Liver (tissue), 9 donors: ENCODE results near the gene NRDC. TPM values are rescaled to one million over a fixed set of nuclear protein-coding genes. Genes with fewer than 3 reads are reported as not detected.

ENCODE experiments used
- DNase-seq: peaks from one replicate; pipeline ENCODE4 v3.0.0-alpha.2; 2017; ENCODE audit warnings: low spot score
- H3K27ac ChIP-seq, 2 donors: one replicate each; pipeline ENCODE4 v1.7.0; 2013; ENCODE audit warnings: inconsistent platforms in 2 of 2, low read length in 2 of 2, control low read depth in 1 of 2, low read depth in 1 of 2, mild to moderate bottlenecking in 1 of 2
- H3K27me3 ChIP-seq, 4 donors: one replicate each; pipeline versions ENCODE4 v1.6.1 to v1.7.0; 2013; ENCODE audit warnings: low read length in 3 of 4, inconsistent platforms in 1 of 4, mild to moderate bottlenecking in 1 of 4, moderate library complexity in 1 of 4; ENCODE audit not compliant: control insufficient read depth in 4 of 4, insufficient read depth in 4 of 4
- H3K36me3 ChIP-seq, 4 donors: one replicate each; pipeline versions ENCODE4 v1.6.1 to v1.7.0; 2013; ENCODE audit warnings: low read length in 3 of 4, mild to moderate bottlenecking in 3 of 4, low read depth in 1 of 4, moderate library complexity in 1 of 4; ENCODE audit not compliant: control insufficient read depth in 4 of 4, insufficient read depth in 3 of 4
- H3K4me1 ChIP-seq, 4 donors: one replicate each; pipeline versions ENCODE4 v1.6.1 to v1.7.0; 2013; ENCODE audit warnings: low read length in 3 of 4, mild to moderate bottlenecking in 3 of 4, moderate library complexity in 1 of 4; ENCODE audit not compliant: control insufficient read depth in 4 of 4, insufficient read depth in 4 of 4
- H3K4me3 ChIP-seq, 3 donors: one replicate each; pipeline versions ENCODE4 v1.6.1 to v1.7.0; 2013; ENCODE audit warnings: low read length in 3 of 3, control low read depth in 1 of 3, low read depth in 1 of 3, mild to moderate bottlenecking in 1 of 3
- H3K9ac ChIP-seq, 2 donors: one replicate each; pipeline ENCODE4 v1.7.0; 2013; ENCODE audit warnings: low read length in 2 of 2, mild to moderate bottlenecking in 2 of 2, moderate library complexity in 2 of 2, control low read depth in 1 of 2, low read depth in 1 of 2
- H3K9me3 ChIP-seq, 4 donors: one replicate each; pipeline versions ENCODE4 v1.6.1 to v1.7.0; 2013; ENCODE audit warnings: low read length in 3 of 4; ENCODE audit not compliant: control insufficient read depth in 4 of 4
- EGR1 ChIP-seq, 2 donors: IDR thresholded peaks; 2 replicates each; pipeline ENCODE4 v1.6.1; 2016 to 2018; ENCODE audit warnings: antibody characterized with exemption in 2 of 2, low read depth in 2 of 2
- FOXA1 ChIP-seq: IDR thresholded peaks from 2 replicates; pipeline ENCODE4 v1.6.1; 2016; ENCODE audit warnings: antibody characterized with exemption
- FOXA2 ChIP-seq: IDR thresholded peaks from 2 replicates; pipeline ENCODE4 v1.6.1; 2016; ENCODE audit warnings: antibody characterized with exemption
- GABPA ChIP-seq, 2 donors: IDR thresholded peaks in 1 of 2; conservative IDR thresholded peaks in 1 of 2; 2 replicates each; pipeline ENCODE4 v1.6.1; 2016; ENCODE audit warnings: antibody characterized with exemption in 2 of 2, mild to moderate bottlenecking in 1 of 2, moderate library complexity in 1 of 2
- HNF4A ChIP-seq, 2 donors: conservative IDR thresholded peaks; 2 replicates each; pipeline ENCODE4 v1.6.1; 2016; ENCODE audit warnings: antibody characterized with exemption in 2 of 2, mild to moderate bottlenecking in 2 of 2
- HNF4G ChIP-seq: IDR thresholded peaks from 2 replicates; pipeline ENCODE4 v1.6.1; 2016; ENCODE audit warnings: antibody characterized with exemption
- JUND ChIP-seq, 2 donors: IDR thresholded peaks; 2 replicates each; pipeline ENCODE4 v1.6.1; 2016; ENCODE audit warnings: antibody characterized with exemption in 2 of 2
- RAD21 ChIP-seq, 2 donors: IDR thresholded peaks; 2 replicates each; pipeline ENCODE4 v1.6.1; 2016; ENCODE audit warnings: antibody characterized with exemption in 2 of 2, mild to moderate bottlenecking in 2 of 2
- SP1 ChIP-seq: IDR thresholded peaks from 2 replicates; pipeline ENCODE4 v1.6.1; 2018; ENCODE audit warnings: antibody characterized with exemption, mild to moderate bottlenecking
- TAF1 ChIP-seq: conservative IDR thresholded peaks from 2 replicates; pipeline ENCODE4 v1.6.1; 2016; ENCODE audit warnings: antibody characterized with exemption, mild to moderate bottlenecking
- YY1 ChIP-seq: IDR thresholded peaks from 2 replicates; pipeline ENCODE4 v1.6.1; 2016; ENCODE audit warnings: antibody characterized with exemption, mild to moderate bottlenecking
- WGBS: extraction: QIAGEN DNeasy Blood & Tissue Kit; methylation state at CpG from one replicate; pipeline ENCODE4 v1.1.7; 2013; 5-methylcytosine and 5-hydroxymethylcytosine counted together
- polyA plus RNA-seq, 2 donors: library from polyadenylated mRNA; stranded (reverse) in 1 of 2; unstranded in 1 of 2; fragments of 200-250 nt in 1 of 2; fragments of >200 nt in 1 of 2; fragmentation: Nextera tagmentation in 1 of 2; extraction: Ambion mirVana in 1 of 2; gene quantifications; one replicate each; pipeline versions ENCODE4 v1.2.1 to v1.2.3, GENCODE V29; 2013 to 2015
- total RNA-seq, 2 donors: library from RNA; depleted of rRNA; stranded (reverse); fragments of >200 nt; gene quantifications; one replicate each; pipeline ENCODE4 v1.2.3, GENCODE V29; 2014
- TF ChIP-seq, protein P1 (sequence below): IDR thresholded peaks from 2 replicates; pipeline ENCODE4 v1.6.1; 2016; ENCODE audit warnings: antibody characterized with exemption, mild to moderate bottlenecking
- TF ChIP-seq, protein P2 (sequence below): IDR thresholded peaks from 2 replicates; pipeline ENCODE4 v1.6.1; 2016; ENCODE audit warnings: antibody characterized with exemption
- TF ChIP-seq, protein P3 (sequence below): IDR thresholded peaks from 2 replicates; pipeline ENCODE4 v1.6.1; 2016; ENCODE audit warnings: antibody characterized with exemption
- TF ChIP-seq, protein P4 (sequence below): IDR thresholded peaks from 2 replicates; pipeline ENCODE4 v1.6.1; 2016; ENCODE audit warnings: antibody characterized with exemption
- donor health status: healthy.
- donor health status: healthy.
- donor health status: healthy.
- donor health status: healthy.
- donor health status: healthy.

NRDC gene
- total and polyA plus RNA-seq, 4 donors: 42.8 to 88.7 (median 72.1) TPM

DNA sequence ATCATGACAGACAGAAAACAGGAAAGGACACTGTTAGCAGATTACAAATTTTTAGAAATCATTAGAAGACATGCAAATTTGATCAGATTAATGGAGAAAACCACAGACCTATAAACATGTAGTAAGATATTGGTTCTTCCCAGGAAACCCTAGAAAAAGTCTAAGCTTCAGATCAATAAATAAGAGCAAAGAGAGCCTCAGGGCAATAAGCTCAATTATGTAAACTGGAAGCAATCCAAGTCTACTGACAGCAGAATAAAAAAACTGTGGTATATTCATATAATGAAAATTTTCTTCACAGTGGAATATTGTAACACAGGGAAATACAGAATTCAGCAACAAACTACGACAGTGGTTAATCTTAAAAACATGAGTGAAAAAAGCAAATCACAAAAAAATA, 36.3 kb downstream of the NRDC start (continued):
- TF ChIP-seq JUND (IDR thresholded peaks at IDR 0.05) (no peak), RAD21 (IDR thresholded peaks at IDR 0.05) (no peak), HNF4G (no peak), SP1 (no peak)

DNA sequence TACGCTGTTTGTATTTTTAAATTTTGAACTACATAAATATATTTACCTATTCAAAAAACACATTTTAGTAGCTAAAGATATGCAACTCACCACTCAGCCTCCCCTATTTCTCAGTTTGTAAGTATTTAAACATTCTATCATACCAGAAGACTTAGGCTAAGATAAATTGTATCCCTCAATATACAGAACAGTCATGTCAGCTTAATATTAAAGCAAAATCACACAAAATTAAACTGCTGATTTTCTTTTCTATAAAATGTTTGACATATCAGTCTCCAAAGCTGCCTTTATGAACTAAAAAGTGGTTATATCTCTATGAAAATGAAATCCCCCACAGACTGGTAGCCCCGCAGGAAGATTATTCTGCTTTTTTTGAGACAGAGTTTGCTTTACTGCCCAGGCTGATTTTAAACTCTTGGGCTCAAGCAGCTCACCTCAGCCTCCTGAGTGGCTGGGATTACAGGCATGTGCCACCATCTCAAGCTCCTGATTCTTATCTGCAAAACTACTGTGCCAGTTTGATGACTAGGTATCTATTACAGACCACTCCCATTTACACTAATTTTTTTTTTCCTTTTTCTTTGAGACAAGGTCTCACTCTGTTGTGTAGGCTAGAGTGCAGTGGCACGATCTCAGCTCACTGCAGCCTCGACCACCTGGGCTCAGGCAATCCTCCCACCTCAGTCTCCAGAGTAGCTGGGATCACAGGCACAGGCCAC, 37.6 kb downstream of the NRDC start:
- Histone ChIP-seq H3K27me3 (no peaks in the 10 kb centered on the region), H3K9me3 (no peaks in the 10 kb centered on the region)

More for the DNA sequence above, 37.6 kb downstream of the NRDC start:
- WGBS: 98% methylated on average over 4 of the region's 4 CpGs
- DNase-seq: no peak
- Histone ChIP-seq H3K9ac (no peak overlapping the region), H3K4me3 (no peak overlapping the region), H3K27ac (no peak overlapping the region), H3K36me3 (peaks cover 0 to 12% (median 9%) of the 10 kb centered on the region in 4 donors), H3K4me1 (peaks cover 2 to 7% (median 6%) of the 10 kb centered on the region in 4 donors)
- TF ChIP-seq, protein P1, sequence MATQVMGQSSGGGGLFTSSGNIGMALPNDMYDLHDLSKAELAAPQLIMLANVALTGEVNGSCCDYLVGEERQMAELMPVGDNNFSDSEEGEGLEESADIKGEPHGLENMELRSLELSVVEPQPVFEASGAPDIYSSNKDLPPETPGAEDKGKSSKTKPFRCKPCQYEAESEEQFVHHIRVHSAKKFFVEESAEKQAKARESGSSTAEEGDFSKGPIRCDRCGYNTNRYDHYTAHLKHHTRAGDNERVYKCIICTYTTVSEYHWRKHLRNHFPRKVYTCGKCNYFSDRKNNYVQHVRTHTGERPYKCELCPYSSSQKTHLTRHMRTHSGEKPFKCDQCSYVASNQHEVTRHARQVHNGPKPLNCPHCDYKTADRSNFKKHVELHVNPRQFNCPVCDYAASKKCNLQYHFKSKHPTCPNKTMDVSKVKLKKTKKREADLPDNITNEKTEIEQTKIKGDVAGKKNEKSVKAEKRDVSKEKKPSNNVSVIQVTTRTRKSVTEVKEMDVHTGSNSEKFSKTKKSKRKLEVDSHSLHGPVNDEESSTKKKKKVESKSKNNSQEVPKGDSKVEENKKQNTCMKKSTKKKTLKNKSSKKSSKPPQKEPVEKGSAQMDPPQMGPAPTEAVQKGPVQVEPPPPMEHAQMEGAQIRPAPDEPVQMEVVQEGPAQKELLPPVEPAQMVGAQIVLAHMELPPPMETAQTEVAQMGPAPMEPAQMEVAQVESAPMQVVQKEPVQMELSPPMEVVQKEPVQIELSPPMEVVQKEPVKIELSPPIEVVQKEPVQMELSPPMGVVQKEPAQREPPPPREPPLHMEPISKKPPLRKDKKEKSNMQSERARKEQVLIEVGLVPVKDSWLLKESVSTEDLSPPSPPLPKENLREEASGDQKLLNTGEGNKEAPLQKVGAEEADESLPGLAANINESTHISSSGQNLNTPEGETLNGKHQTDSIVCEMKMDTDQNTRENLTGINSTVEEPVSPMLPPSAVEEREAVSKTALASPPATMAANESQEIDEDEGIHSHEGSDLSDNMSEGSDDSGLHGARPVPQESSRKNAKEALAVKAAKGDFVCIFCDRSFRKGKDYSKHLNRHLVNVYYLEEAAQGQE: no peak
- TF ChIP-seq, protein P2, sequence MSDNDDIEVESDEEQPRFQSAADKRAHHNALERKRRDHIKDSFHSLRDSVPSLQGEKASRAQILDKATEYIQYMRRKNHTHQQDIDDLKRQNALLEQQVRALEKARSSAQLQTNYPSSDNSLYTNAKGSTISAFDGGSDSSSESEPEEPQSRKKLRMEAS: no peak
- no peak for TF ChIP-seq TAF1
- TF ChIP-seq FOXA2: no peak
- TF ChIP-seq, protein P3, sequence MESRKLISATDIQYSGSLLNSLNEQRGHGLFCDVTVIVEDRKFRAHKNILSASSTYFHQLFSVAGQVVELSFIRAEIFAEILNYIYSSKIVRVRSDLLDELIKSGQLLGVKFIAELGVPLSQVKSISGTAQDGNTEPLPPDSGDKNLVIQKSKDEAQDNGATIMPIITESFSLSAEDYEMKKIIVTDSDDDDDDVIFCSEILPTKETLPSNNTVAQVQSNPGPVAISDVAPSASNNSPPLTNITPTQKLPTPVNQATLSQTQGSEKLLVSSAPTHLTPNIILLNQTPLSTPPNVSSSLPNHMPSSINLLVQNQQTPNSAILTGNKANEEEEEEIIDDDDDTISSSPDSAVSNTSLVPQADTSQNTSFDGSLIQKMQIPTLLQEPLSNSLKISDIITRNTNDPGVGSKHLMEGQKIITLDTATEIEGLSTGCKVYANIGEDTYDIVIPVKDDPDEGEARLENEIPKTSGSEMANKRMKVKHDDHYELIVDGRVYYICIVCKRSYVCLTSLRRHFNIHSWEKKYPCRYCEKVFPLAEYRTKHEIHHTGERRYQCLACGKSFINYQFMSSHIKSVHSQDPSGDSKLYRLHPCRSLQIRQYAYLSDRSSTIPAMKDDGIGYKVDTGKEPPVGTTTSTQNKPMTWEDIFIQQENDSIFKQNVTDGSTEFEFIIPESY: no peak
- no peak for TF ChIP-seq YY1
- TF ChIP-seq GABPA (IDR thresholded peaks at IDR 0.05 in 1 of 2, conservative IDR thresholded peaks at IDR 0.05 in 1 of 2): no peak
- TF ChIP-seq FOXA1: no peak
- TF ChIP-seq EGR1 (IDR thresholded peaks at IDR 0.05; ENCODE audit: low read depth in 2 of 2): no peak
- no peak for TF ChIP-seq SP1
- TF ChIP-seq HNF4G: no peak
- TF ChIP-seq, protein P4, sequence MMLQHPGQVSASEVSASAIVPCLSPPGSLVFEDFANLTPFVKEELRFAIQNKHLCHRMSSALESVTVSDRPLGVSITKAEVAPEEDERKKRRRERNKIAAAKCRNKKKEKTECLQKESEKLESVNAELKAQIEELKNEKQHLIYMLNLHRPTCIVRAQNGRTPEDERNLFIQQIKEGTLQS: no peak
- no peak for TF ChIP-seq JUND (IDR thresholded peaks at IDR 0.05)
- no peak for TF ChIP-seq HNF4A (conservative IDR thresholded peaks at IDR 0.05)
